ENCODE results near the gene MEA1.
A peak's percentile ranks its signal among the peaks of the same experiment; 100 is the strongest.
"Not testable (repeated sequence)": the region's sequence is repeated elsewhere in the genome, so short reads cannot be mapped to it uniquely, and the experiment has no call there.

Gene MEA1

DNA sequence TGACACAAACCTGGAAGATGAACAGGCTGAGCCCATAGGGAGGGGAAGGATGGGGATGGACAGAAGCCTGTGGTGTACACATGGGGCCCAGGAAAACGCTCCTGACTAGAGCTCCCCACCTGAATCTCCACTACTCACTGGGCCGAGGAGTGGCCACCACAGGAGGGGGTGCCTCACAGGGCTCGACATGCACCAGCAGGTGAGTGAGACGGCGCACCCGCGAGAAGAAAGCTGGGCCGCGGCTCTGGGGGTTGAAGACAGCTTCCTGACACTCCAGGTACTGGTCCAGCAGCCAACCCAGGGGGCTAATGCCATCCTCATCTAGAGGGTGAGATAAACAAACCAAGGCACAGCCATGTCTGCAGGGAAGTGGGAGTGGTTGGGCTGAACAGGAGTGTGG lies 29.6 kb upstream of the MEA1 start:
- H3K36me3 ChIP-seq (ENCODE audit: control insufficient read depth in 2 of 2, insufficient read depth in 1 of 2, low read length in 2 of 2): peaks cover 25 to 86% of the 10 kb centered on the region in 2 experiments

GRCh38 chr6:43041475-43041874 lies 27.7 kb upstream of the MEA1 start:
- ChIA-PET POLR2A (interaction anchor here (1.3 to 4.2 kb wide), 4 partner anchors 8 to 18 kb away, joined by 3 to 17 read pairs (median 5); partner anchors contain the start of gene CUL7), CTCF (interaction anchor here (0.6 to 1.5 kb wide), 3 partner anchors 14 to 103 kb away, joined by 3 read pairs; no protein-coding TSS in a partner anchor)
- not testable (repeated sequence) for H3K9me3 ChIP-seq (ENCODE audit: control insufficient read depth, insufficient read depth, low read depth, low read length); H3K4me3 ChIP-seq (ENCODE audit: low read depth, low read length); H3K27ac ChIP-seq (ENCODE audit: extremely low read depth, low read depth, low read length); H3K4me1 ChIP-seq (ENCODE audit: control insufficient read depth, insufficient read depth, low read length)
- peak; percentile 94 for TF ChIP-seq PRDM1 (tag by site-specific recombination; IDR thresholded peaks at IDR 0.05)
- peaks cover 34 to 86% of the 10 kb centered on the region in 2 experiments for H3K36me3 ChIP-seq (ENCODE audit: control insufficient read depth in 2 of 2, insufficient read depth in 1 of 2, low read length in 2 of 2)

More for the DNA sequence above, 29.6 kb upstream of the MEA1 start:
- Histone ChIP-seq H3K4me3 (ENCODE audit: low read depth, low read length) (no peak overlapping the region), H3K9me3 (ENCODE audit: control insufficient read depth, insufficient read depth, low read depth, low read length) (no peaks in the 10 kb centered on the region), H3K4me1 (ENCODE audit: control insufficient read depth, insufficient read depth, low read length) (no peaks in the 10 kb centered on the region), H3K27ac (ENCODE audit: extremely low read depth, low read depth, low read length) (no peak overlapping the region)
- POLR2A ChIA-PET: interaction anchor here (1.0 to 4.2 kb wide), 2 partner anchors 10 to 15 kb away, joined by 3 to 17 read pairs; partner anchors contain the start of gene CUL7
- CTCF ChIA-PET: interaction anchor here (0.8 to 1.5 kb wide), 2 partner anchors 101 to 127 kb away, joined by 3 read pairs; no protein-coding TSS in a partner anchor
- TF ChIP-seq KLF7 (tag by site-specific recombination; IDR thresholded peaks at IDR 0.05; ENCODE audit: borderline replicate concordance): no peak
- no peak for TF ChIP-seq ZNF791 (tag by site-specific recombination; IDR thresholded peaks at IDR 0.05)
- 0 out of 2 replicates have a peak, but pooled peaks have one; percentile 25 for TF ChIP-seq ZNF449 (tag by site-specific recombination; IDR thresholded peaks at IDR 0.05)

DNA sequence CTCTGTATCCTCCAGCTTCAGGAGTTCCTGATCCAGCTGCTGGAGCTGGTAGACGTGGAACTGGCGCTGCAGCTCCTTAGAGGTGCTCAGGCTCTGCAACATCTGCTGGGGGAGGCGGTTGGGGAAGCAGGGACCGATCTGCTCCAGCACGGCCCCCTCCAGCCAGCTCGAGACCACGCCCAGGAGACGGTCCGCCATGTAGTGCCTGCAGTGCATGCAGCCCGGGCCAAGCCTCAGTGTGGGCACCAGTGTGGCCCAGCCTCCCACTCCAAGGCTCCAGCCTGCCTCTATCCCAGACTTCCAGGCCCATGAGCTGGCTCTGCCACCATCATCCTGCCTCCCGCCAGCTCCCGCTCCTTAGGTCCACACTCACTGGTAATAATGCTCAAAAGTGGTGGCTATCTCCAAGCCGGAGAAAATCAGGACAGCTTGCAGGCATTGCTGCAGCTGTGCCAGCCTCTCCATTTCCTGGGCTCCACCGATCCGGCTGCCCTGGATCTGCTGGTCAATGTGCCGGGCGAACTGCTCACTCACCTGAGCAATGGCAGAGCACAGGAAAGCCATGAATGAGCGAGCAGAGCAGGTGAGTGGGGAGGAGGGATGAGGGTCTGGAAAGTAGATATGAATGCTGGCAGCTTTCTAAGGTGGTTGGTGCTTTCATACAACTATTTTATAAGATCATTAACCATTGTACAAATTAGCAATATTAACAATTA lies 27.0 kb upstream of the MEA1 start:
- no peak overlapping the region for H3K27ac ChIP-seq (ENCODE audit: extremely low read depth, low read depth, low read length)
- CTCF ChIA-PET: interaction anchor here (0.7 to 1.0 kb wide), 3 partner anchors 14 to 77 kb away, joined by 3 to 4 read pairs (median 4); no protein-coding TSS in a partner anchor
- H3K36me3 ChIP-seq (ENCODE audit: control insufficient read depth in 2 of 2, insufficient read depth in 1 of 2, low read length in 2 of 2): peaks cover 41 to 84% of the 10 kb centered on the region in 2 experiments
- no peak overlapping the region for H3K4me3 ChIP-seq (ENCODE audit: low read depth, low read length)
- TF ChIP-seq ZNF600 (tag by site-specific recombination; IDR thresholded peaks at IDR 0.05) (0 out of 2 replicates have a peak, but pooled peaks have one; percentile 19), ZNF266 (tag by site-specific recombination; IDR thresholded peaks at IDR 0.05; ENCODE audit: low read depth) (no peak)
- POLR2A ChIA-PET: interaction anchor here (0.7 to 2.4 kb wide), 5 partner anchors 9 to 20 kb away, joined by 3 to 6 read pairs (median 5); partner anchors contain the start of genes CUL7 and RRP36
- H3K4me1 ChIP-seq (ENCODE audit: control insufficient read depth, insufficient read depth, low read length): no peaks in the 10 kb centered on the region
- H3K9me3 ChIP-seq (ENCODE audit: control insufficient read depth, insufficient read depth, low read depth, low read length): no peaks in the 10 kb centered on the region

DNA sequence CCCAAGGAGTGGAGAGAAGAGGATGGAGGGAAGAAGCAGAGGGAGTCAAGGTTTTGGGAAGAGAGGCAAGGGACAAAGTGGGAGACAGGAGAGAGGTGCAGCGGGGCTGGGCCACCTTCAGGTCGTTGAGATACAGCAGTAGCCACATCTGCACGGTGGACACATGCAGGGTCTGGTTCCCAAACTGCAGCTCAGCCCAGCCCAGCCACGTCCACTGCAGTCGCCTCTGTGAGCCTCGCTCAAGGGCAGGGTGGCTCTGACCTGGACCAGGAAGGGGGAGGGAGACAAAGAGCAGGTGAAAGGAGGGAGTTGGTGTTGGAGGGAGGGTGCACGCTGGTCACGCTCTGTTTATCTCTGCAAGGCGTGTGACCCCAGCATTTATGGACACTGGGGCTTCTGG lies 25.0 kb upstream of the MEA1 start:
- H3K27ac ChIP-seq (ENCODE audit: extremely low read depth, low read depth, low read length): no peak overlapping the region
- no peaks in the 10 kb centered on the region for H3K9me3 ChIP-seq (ENCODE audit: control insufficient read depth, insufficient read depth, low read depth, low read length)
- H3K4me3 ChIP-seq (ENCODE audit: low read depth, low read length): no peak overlapping the region
- CTCF ChIA-PET: interaction anchor here (0.5 to 1.1 kb wide), 3 partner anchors 8 to 30 kb away, joined by 3 to 4 read pairs (median 3); no protein-coding TSS in a partner anchor
- POLR2A ChIA-PET: interaction anchor here (0.8 to 3.3 kb wide), 5 partner anchors 12 to 110 kb away, joined by 3 to 13 read pairs (median 3); partner anchors contain the start of genes CNPY3, CUL7 and RRP36
- no peak for TF ChIP-seq ZNF394 (tag by site-specific recombination; IDR thresholded peaks at IDR 0.05; ENCODE audit: borderline replicate concordance)
- H3K36me3 ChIP-seq (ENCODE audit: control insufficient read depth in 2 of 2, insufficient read depth in 1 of 2, low read length in 2 of 2): peaks cover 39 to 84% of the 10 kb centered on the region in 2 experiments
- H3K4me1 ChIP-seq (ENCODE audit: control insufficient read depth, insufficient read depth, low read length): no peaks in the 10 kb centered on the region

DNA sequence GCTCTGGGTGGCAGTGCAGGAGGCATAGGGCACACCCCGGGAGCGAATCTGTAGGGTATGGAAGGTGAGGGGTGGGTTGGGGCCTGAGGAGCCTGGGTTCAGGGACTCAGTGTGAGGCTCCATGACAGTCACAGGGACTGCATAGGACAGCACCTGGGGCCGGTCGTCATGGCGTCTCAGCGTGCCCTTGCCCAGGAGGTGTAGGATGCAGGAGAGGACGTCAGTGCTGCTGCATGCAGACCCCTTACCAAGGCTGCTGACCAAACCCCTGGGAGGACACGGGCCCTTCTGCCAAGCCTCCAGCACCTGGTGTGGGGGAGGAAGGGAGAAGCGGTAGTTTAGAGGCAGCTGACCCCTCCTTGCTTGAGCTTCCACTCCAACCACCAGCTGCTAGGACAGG lies 24.0 kb upstream of the MEA1 start:
- Histone ChIP-seq H3K27ac (ENCODE audit: extremely low read depth, low read depth, low read length) (no peak overlapping the region), H3K4me3 (ENCODE audit: low read depth, low read length) (no peak overlapping the region), H3K9me3 (ENCODE audit: control insufficient read depth, insufficient read depth, low read depth, low read length) (no peaks in the 10 kb centered on the region), H3K4me1 (ENCODE audit: control insufficient read depth, insufficient read depth, low read length) (no peaks in the 10 kb centered on the region), H3K36me3 (ENCODE audit: control insufficient read depth in 2 of 2, insufficient read depth in 1 of 2, low read length in 2 of 2) (peaks cover 44 to 83% of the 10 kb centered on the region in 2 experiments)
- CTCF ChIA-PET: interaction anchor here (0.7 to 1.5 kb wide), 4 partner anchors 14 to 400 kb away, joined by 3 to 4 read pairs (median 3); no protein-coding TSS in a partner anchor
- POLR2A ChIA-PET: interaction anchor here (1.0 to 3.3 kb wide), 2 partner anchors 16 to 137 kb away, joined by 3 to 13 read pairs; partner anchors contain the start of gene CUL7
- TF ChIP-seq ZBTB44 (tag by site-specific recombination; IDR thresholded peaks at IDR 0.05): no peak
- TF ChIP-seq ZNF133 (tag by site-specific recombination; IDR thresholded peaks at IDR 0.05): no peak
- no peak for TF ChIP-seq SALL2 (tag by site-specific recombination; IDR thresholded peaks at IDR 0.05; ENCODE audit: borderline replicate concordance)
- no peak for TF ChIP-seq ATF2 (tag by site-specific recombination; IDR thresholded peaks at IDR 0.05; ENCODE audit: low read depth)
- TF ChIP-seq ZNF433 (tag by site-specific recombination; IDR thresholded peaks at IDR 0.05; ENCODE audit: low read depth): no peak
